Right ventricle myocardium superior (tissue), 1 donor: ENCODE results near the gene PRKCQ. TPM values are rescaled to one million over a fixed set of nuclear protein-coding genes. Genes with fewer than 3 reads are reported as not detected.
"Not testable (repeated sequence)": the region's sequence is repeated elsewhere in the genome, so short reads cannot be mapped to it uniquely, and the experiment has no call there.

Experiments
- ATAC-seq: fragments of 200-7000 bp; cut with Tn5 transposase; one replicate; pipeline ENCODE4 v1.9.1; 2020; ENCODE audit warnings: mild to moderate bottlenecking; ENCODE audit not compliant: poor library complexity
- DNase-seq: peaks from one replicate; pipeline ENCODE4 v3.0.0-alpha.2; 2020
- intact Hi-C: fragments of 100-400 bp; cut with DNase I; formaldehyde crosslinking; loops from one replicate; pipeline ENCODE4 v1.11.2; 2022
- total RNA-seq: library from RNA; stranded (reverse); fragmentation: NEBNext Ultra II Directional; extraction: Animal tissue kit (Norgen Biotek cat#: 25700); gene quantifications from one replicate; pipeline ENCODE4 v1.2.1, GENCODE V29; 2021
- donor health status: DM: no; HTN: yes; CAD: no; lungs with severe emphysema.

Gene PRKCQ
- total RNA-seq, 1 donor from 2014 or later: 0.30 TPM

- DNase-seq (no peak), ATAC-seq (no peak)
- intact Hi-C loops: no loop called here
Observed at GRCh38 chr10:6385665-6386064, 194.4 kb downstream of the PRKCQ start.

- ATAC-seq (no peak), DNase-seq (no peak)
- intact Hi-C loops: no loop called here
Observed at GRCh38 chr10:6384847-6385246, 195.2 kb downstream of the PRKCQ start.

- intact Hi-C loops: no loop called here
- DNase-seq (no peak), ATAC-seq (no peak)
Observed at GRCh38 chr10:6384031-6384430, 196.0 kb downstream of the PRKCQ start.

GRCh38 chr10:6383096-6383812, 196.8 kb downstream of the PRKCQ start:
- intact Hi-C loops: no loop called here
- DNase-seq: no peak
- peak; percentile 46 for ATAC-seq

GRCh38 chr10:6382081-6382480, 198.0 kb downstream of the PRKCQ start:
- ATAC-seq: peak; percentile 34
- no peak for DNase-seq
- intact Hi-C loops: no loop called here

- ATAC-seq, intact Hi-C loops, DNase-seq: not testable (repeated sequence)
Observed at GRCh38 chr10:6380478-6380877, 199.6 kb downstream of the PRKCQ start.

GRCh38 chr10:6379015-6379776, 200.9 kb downstream of the PRKCQ start:
- ATAC-seq (no peak), DNase-seq (no peak)
- intact Hi-C loops: no loop called here
